Vagina (tissue), 2 donors: ENCODE data around the gene TACC3.

ENCODE experiments used
- POLR2A ChIP-seq, 2 donors: fragments of 450-650 bp; IDR thresholded peaks; one replicate each; pipeline ENCODE4 v1.6.1; 2017; ENCODE audit warnings: antibody characterized with exemption in 2 of 2, mild to moderate bottlenecking in 2 of 2, moderate library complexity in 2 of 2
- POLR2AphosphoS5 ChIP-seq, 2 donors: sonication (generic); formaldehyde crosslinking; IDR thresholded peaks; one replicate each; pipeline ENCODE4 v1.9.0; 2017; ENCODE audit warnings: antibody characterized with exemption in 2 of 2, mild to moderate bottlenecking in 2 of 2, low read depth in 1 of 2; ENCODE audit not compliant: insufficient read depth in 1 of 2

DNA sequence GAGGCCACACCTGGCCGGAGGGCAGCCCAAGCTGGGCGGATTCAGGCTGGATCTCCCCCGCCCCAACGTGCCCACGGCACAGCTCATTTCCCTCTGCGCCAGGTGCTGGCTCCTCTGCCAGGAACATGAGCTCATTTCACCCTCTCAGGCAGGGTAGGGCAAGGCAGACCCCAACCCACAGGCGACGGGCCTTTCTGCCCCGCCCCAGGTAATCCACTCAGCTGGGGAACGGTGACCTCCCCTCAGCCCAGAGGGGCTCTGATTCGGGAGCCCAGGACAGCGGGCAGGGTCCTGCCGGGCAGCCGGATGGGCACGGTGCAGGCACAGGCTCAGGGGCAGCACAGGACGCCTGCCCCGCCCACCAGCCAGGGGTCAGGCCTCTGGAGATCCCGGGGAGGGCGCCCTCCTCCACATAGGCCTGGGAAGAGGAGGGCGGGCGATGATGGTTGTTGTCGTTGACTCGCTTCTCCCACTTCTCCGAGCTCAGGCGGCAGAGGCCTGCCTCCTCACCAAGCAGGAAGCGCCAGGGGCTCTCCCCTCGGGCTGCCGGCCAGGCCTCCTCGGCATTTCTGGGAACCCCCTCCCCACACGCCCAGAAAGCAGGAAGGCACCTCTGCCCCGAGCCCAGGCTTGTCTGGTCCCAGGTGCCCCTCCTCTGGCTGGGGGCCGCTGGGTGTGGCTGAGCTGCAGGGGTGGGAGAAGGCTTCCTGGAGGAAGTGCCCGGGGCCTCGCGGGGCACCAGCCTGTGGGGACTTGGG, 31.1 kb downstream of the TACC3 start:
- TF ChIP-seq POLR2A (IDR thresholded peaks at IDR 0.05): no peak
- no peak for TF ChIP-seq POLR2AphosphoS5 (IDR thresholded peaks at IDR 0.05; ENCODE audit: insufficient read depth in 1 of 2, low read depth in 1 of 2)
